Smooth muscle cell (in vitro differentiated cells): Measurements from ENCODE around the gene FAM217B. TPM values are rescaled to one million over a fixed set of nuclear protein-coding genes. Genes with fewer than 3 reads are reported as not detected.

Experiments used
- DNase-seq: peaks from one replicate; lab custom pipeline; 2025; ENCODE audit not compliant: unreplicated experiment; lab: John Stamatoyannopoulos, UW
- H2AFZ ChIP-seq: fragments of 200-600 bp; sonication (generic); 2 replicates; pipeline ENCODE4 v1.6.0; 2016; ENCODE audit warnings: antibody characterized with exemption, low read depth, mild to moderate bottlenecking
- H3F3A ChIP-seq: fragments of 200-600 bp; sonication (generic); 2 replicates; pipeline ENCODE4 v1.6.0; 2017; ENCODE audit warnings: antibody characterized with exemption, low read depth
- H3K27ac ChIP-seq: fragments of 200-600 bp; sonication (generic); 2 replicates; pipeline ENCODE4 v1.5.1; 2016; ENCODE audit warnings: low read depth, mild to moderate bottlenecking
- H3K27me3 ChIP-seq: fragments of 200-600 bp; sonication (generic); 2 replicates; pipeline ENCODE4 v1.6.1; 2016; ENCODE audit warnings: low read depth, mild to moderate bottlenecking
- H3K36me3 ChIP-seq: fragments of 200-600 bp; sonication (generic); 2 replicates; pipeline ENCODE4 v1.5.1; 2016; ENCODE audit warnings: low read depth
- H3K4me1 ChIP-seq: fragments of 200-600 bp; sonication (generic); 2 replicates; pipeline ENCODE4 v1.5.1; 2016; ENCODE audit warnings: low read depth
- H3K4me2 ChIP-seq: fragments of 200-600 bp; sonication (generic); 2 replicates; pipeline ENCODE4 v1.6.0; 2016; ENCODE audit warnings: mild to moderate bottlenecking
- H3K4me3 ChIP-seq: fragments of 200-600 bp; sonication (generic); 2 replicates; pipeline ENCODE4 v1.5.1; 2016; ENCODE audit warnings: mild to moderate bottlenecking
- H3K79me2 ChIP-seq: fragments of 200-600 bp; sonication (generic); 2 replicates; pipeline ENCODE4 v1.6.0; 2016; ENCODE audit warnings: low read depth, mild to moderate bottlenecking
- H3K9ac ChIP-seq: fragments of 200-600 bp; sonication (generic); 2 replicates; pipeline ENCODE4 v1.6.0; 2016; ENCODE audit warnings: low read depth
- H3K9me3 ChIP-seq: fragments of 200-600 bp; sonication (generic); replicated peaks from 2 replicates; pipeline ENCODE4 v1.5.1; 2016; ENCODE audit warnings: low read depth
- H4K20me1 ChIP-seq: fragments of 200-600 bp; sonication (generic); 2 replicates; pipeline ENCODE4 v1.6.0; 2016; ENCODE audit warnings: low read depth
- WGBS: methylation state at CpG from one replicate; pipeline ENCODE4 v1.1.7; 2016; ENCODE audit warnings: low lambda C conversion rate; 5-methylcytosine and 5-hydroxymethylcytosine counted together
- polyA plus RNA-seq: library from polyadenylated mRNA; unstranded; fragments of >200 nt; fragmentation: Nextera tagmentation; extraction: Ambion mirVana; gene quantifications from 2 replicates; pipeline ENCODE4 v1.2.1, GENCODE V29; 2016
- total RNA-seq: library from RNA; depleted of rRNA; stranded (reverse); fragments of >200 nt; gene quantifications from 2 replicates; pipeline ENCODE4 v1.2.3, GENCODE V29; 2014
- TF ChIP-seq, protein P1 (sequence below): fragments of 200-600 bp; sonication (generic); IDR thresholded peaks from 2 replicates; pipeline ENCODE4 v1.5.1; 2017; ENCODE audit warnings: borderline replicate concordance, mild to moderate bottlenecking, antibody characterized with exemption; ENCODE audit not compliant: insufficient read depth, poor library complexity, severe bottlenecking

Gene FAM217B
- total and polyA plus RNA-seq, 2 experiments from 2014 or later, result 7.7 to 14.2 TPM

DNA sequence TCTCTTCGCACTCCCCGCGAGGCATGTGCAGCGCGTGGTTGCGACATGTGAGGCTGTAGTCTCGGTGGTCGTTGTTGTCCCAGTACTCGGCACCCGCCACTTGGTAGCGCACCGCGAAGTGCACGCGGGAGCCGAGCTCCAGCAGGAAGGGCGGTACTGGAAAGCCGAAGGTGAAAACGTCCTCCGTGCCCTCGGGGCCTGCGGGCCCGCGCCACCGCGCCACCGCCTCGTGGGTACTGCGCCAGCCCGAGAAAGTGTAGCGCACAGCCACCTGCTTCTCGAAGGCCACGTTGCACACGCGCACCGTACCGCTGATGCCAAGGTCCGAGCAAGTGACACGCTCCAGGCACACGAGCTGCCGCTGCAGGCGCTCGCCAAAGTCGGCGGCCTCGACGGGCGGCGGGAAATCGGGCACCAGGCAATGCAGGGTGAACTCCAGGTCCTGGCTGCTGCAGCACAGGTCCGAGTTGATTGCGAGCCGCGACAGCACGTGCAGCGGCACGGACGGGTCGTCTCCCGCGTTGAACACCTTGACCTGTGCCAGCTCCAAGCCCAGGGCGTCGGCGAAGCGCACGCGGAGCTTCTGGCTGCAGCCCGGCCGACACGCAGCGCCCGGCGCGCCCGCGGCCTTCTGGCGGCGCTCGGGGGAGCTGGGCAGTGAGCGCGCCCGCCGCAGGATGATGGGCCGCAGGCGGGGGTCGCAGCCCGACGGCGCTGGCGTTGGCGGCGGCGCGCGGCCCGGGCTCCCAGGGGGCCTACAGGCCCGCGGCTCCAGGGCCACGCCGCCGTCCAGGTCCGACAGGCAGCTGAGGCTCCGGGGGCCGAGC is 924 bp upstream of the FAM217B start:
- TF ChIP-seq, protein P1, sequence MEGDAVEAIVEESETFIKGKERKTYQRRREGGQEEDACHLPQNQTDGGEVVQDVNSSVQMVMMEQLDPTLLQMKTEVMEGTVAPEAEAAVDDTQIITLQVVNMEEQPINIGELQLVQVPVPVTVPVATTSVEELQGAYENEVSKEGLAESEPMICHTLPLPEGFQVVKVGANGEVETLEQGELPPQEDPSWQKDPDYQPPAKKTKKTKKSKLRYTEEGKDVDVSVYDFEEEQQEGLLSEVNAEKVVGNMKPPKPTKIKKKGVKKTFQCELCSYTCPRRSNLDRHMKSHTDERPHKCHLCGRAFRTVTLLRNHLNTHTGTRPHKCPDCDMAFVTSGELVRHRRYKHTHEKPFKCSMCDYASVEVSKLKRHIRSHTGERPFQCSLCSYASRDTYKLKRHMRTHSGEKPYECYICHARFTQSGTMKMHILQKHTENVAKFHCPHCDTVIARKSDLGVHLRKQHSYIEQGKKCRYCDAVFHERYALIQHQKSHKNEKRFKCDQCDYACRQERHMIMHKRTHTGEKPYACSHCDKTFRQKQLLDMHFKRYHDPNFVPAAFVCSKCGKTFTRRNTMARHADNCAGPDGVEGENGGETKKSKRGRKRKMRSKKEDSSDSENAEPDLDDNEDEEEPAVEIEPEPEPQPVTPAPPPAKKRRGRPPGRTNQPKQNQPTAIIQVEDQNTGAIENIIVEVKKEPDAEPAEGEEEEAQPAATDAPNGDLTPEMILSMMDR, result no peak
- Histone ChIP-seq H3K9me3 (no peaks in the 10 kb centered on the region), H3K4me3 (peak overlapping the region; percentile 72), H3K4me1 (peaks cover 8% of the 10 kb centered on the region), H4K20me1 (peaks cover 21% of the 10 kb centered on the region), H3K79me2 (peaks cover 13% of the 10 kb centered on the region), H3K4me2 (peak overlapping the region; percentile 92), H3K27me3 (no peaks in the 10 kb centered on the region), H3F3A (peaks cover 4% of the 10 kb centered on the region), H3K36me3 (no peaks in the 10 kb centered on the region), H2AFZ (peak overlapping the region; percentile 99), H3K27ac (peak overlapping the region; percentile 91), H3K9ac (no peak overlapping the region)
- 51% methylated on average over 94 of the region's 104 CpGs for WGBS
- DNase-seq, result no peak

DNA sequence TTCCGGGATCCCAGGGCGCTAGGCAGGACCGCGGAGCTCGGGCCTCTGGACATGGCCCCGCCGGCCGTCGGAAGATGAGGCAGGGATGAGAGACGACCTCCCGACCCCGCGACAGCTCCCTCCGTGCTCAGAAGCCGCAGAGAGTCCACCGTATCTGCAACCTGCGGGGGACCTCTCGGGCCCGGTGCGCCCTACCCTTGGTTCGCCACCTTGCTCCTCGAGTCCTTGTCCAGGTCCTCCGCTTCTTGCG is 385 bp upstream of the FAM217B start:
- Histone ChIP-seq H3K27ac (peak overlapping the region; percentile 91), H3K36me3 (no peaks in the 10 kb centered on the region), H3K4me2 (peak overlapping the region; percentile 92), H4K20me1 (peaks cover 21% of the 10 kb centered on the region), H3K27me3 (no peaks in the 10 kb centered on the region), H2AFZ (peak overlapping the region; percentile 99), H3K9ac (peak overlapping the region; percentile 45), H3K4me1 (peaks cover 8% of the 10 kb centered on the region), H3F3A (peaks cover 4% of the 10 kb centered on the region), H3K4me3 (peak overlapping the region; percentile 72), H3K79me2 (peaks cover 13% of the 10 kb centered on the region), H3K9me3 (no peaks in the 10 kb centered on the region)
- TF ChIP-seq, protein P1, result no peak
- DNase-seq, result no peak
- under 1% methylated on average over 23 of the region's 24 CpGs for WGBS

DNA sequence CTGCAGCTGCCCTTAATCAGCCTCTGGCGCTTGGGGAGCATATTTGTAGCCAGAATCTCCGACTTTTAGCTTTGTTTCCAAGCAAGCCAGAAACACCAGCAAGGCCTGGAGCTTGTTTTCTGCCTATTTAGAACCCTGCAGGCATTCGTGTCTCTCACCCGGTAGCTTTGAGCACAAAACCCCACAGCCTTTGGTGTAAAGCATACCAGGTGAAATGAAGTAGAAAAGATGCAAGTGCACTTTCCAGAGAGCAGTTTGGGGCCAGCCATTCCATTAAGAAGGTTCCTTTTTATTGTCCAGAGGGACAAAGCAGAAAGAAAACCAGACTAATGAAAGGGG is 736 bp downstream of the FAM217B start:
- H3F3A ChIP-seq, result peaks cover 4% of the 10 kb centered on the region
- no peaks in the 10 kb centered on the region for H3K9me3 ChIP-seq
- H3K79me2 ChIP-seq, result peaks cover 13% of the 10 kb centered on the region
- H3K4me2 ChIP-seq, result peak overlapping the region; percentile 92
- peaks cover 21% of the 10 kb centered on the region for H4K20me1 ChIP-seq
- no peak for DNase-seq
- H2AFZ ChIP-seq, result peak overlapping the region; percentile 98
- under 1% methylated on average over 4 of the region's 4 CpGs for WGBS
- H3K4me1 ChIP-seq, result peaks cover 9% of the 10 kb centered on the region
- H3K9ac ChIP-seq, result peak overlapping the region; percentile 88
- H3K27me3 ChIP-seq, result no peaks in the 10 kb centered on the region
- H3K4me3 ChIP-seq, result peak overlapping the region; percentile 72
- H3K36me3 ChIP-seq, result no peaks in the 10 kb centered on the region
- peak overlapping the region; percentile 91 for H3K27ac ChIP-seq
- TF ChIP-seq, protein P1, result no peak

DNA sequence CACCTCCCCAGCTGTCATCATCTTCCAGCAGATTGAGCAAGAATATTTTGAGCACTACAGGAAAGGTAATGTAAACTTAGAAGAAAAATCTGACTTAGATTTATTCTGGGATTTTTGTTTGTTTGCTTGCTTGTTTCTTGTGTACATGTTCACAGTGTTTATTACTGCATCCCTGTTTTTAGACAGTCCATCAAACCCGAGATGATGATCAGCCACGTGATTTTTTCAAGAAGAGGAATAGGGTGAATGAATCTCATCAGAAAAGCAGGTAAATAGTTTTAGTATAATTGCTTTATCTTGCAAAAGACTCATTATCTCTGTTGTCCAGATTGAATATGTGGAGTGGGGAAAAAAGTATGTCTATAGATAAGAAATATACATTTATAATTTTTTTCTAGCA is 2.1 kb downstream of the FAM217B start:
- WGBS, result 97% methylated on average over 2 of the region's 2 CpGs
- no peaks in the 10 kb centered on the region for H3K36me3 ChIP-seq
- no peak for DNase-seq
- H3K4me1 ChIP-seq, result peaks cover 13% of the 10 kb centered on the region
- no peaks in the 10 kb centered on the region for H3K9me3 ChIP-seq
- no peak overlapping the region for H2AFZ ChIP-seq
- no peak overlapping the region for H3K4me2 ChIP-seq
- peaks cover 13% of the 10 kb centered on the region for H3K79me2 ChIP-seq
- H3K9ac ChIP-seq, result no peak overlapping the region
- no peak overlapping the region for H3K27ac ChIP-seq
- H4K20me1 ChIP-seq, result peaks cover 13% of the 10 kb centered on the region
- TF ChIP-seq, protein P1, result no peak
- H3F3A ChIP-seq, result peaks cover 4% of the 10 kb centered on the region
- no peaks in the 10 kb centered on the region for H3K27me3 ChIP-seq
- no peak overlapping the region for H3K4me3 ChIP-seq
